ENCODE measurements around the gene SFT2D1.

- TF ChIP-seq YY1 (IDR thresholded peaks at IDR 0.05; ENCODE audit: insufficient read depth, insufficient read length) (no peak), SUZ12 (IDR thresholded peaks at IDR 0.05; ENCODE audit: extremely low read depth, insufficient read depth, insufficient read length) (no peak)
These were observed 26.9 kb downstream of the SFT2D1 start for GRCh38 chr6:166315436-166315835.
